GM18520 (cell line): ENCODE measurements around the gene PNCK.

Source experiments
- ATAC-seq: cut with Tn5 transposase; IDR thresholded peaks from one replicate; pipeline ENCODE4 v1.9.1; 2021; ENCODE audit not compliant: unreplicated experiment

PNCK gene

DNA sequence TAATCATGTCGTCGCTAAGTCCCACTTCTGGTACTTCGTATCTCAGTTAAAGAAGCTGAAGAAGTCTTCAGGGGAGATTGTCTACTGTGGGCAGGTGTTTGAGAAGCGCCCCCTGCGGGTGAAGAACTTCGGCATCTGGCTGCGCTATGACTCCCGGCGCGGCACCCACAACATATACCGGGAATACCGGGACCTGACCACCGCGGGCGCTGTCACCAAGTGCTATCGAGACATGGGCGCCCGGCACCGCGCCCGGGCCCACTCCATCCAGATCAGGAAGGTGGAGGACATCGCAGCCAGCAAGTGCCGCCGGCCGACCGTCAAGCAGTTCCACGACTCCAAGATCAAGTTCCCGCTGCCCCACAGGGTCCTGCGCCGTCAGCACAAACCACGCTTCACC is 11.3 kb downstream of the PNCK start:
- ATAC-seq = no peak

DNA sequence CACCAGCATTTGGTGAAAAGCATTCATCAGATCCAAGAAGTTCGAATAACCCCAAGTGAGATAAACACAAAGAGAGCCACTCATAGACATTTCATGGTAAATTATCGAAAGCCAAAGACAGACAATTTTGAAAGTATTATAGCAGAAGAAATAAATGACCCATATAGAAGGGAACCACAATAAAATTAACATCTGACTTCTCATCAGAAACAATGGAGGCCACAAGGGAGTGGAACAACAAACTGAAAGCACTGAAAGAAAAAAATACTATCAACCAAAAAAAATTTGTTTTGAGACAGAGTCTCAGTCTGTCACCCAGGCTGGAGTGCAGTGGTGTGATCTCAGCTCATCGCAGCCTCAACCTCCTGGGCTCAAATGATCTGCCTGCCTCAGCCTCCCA is 14.3 kb downstream of the PNCK start:
- no peak for ATAC-seq

GRCh38 chrX:153657161-153657560 is 16.5 kb downstream of the PNCK start:
- ATAC-seq = no peak

DNA sequence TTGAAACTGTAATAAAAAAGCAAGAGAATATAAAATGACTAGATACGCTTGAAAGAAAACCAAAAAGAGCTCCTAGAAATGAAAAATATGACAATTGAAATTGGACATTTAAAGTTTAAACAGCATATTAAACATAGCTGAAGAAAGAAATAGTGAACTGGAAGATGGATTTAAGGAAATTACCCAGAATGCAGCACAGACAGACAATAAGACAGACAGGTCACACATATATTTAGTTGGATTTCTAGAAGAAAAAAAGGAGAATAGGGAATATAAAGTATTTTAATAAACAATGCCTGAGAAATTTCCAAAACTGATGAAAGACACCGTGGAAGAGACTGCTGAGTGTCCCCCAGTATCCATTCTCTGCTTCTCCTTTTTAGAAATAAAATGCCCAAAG is 20.1 kb downstream of the PNCK start:
- no peak for ATAC-seq

DNA sequence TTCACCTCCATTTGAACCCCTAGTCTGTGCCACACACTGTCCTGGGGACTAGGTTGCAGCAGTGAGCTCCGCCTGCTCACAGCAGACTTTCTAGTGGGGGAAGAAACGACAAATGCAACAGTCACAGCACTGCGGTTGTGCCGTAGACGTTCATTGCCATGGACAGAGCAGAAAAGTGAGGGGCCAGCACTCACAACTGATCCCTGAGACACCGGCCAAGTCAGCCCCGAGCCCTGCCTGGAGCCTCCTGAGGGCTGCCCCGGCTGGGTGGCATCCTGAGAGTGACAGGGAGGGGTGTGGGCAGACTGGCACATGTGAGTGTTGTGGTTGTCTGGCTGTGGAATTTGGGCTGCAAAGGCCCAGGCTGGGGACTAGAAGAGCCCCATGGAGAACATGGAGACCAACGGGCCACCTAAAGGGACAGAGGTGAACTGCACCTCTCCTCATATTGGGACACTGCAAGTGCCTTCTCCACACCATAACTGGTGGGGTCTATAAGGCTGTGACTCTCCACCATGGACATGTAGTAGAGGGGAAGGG is 22.0 kb downstream of the PNCK start:
- no peak for ATAC-seq

DNA sequence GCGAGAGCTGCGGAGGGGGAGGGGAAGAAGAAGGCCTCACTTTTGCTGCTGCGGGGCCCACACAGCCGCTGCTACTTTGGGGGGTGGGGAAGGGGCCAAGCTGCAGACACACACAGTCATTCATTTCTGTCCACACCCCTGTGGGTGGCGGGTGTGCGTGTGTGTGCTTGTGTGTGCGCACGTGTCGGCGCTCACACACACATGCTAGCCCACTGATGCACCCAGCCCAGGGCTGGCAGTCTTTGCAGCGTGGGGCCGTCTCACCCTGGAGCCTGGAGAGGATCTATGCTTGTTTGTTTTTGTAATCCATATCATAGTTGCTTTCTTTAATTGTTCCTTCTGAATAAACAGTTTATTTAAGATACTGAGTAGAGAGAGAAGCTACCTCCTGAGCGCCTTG is 22.7 kb downstream of the PNCK start:
- ATAC-seq = no peak

DNA sequence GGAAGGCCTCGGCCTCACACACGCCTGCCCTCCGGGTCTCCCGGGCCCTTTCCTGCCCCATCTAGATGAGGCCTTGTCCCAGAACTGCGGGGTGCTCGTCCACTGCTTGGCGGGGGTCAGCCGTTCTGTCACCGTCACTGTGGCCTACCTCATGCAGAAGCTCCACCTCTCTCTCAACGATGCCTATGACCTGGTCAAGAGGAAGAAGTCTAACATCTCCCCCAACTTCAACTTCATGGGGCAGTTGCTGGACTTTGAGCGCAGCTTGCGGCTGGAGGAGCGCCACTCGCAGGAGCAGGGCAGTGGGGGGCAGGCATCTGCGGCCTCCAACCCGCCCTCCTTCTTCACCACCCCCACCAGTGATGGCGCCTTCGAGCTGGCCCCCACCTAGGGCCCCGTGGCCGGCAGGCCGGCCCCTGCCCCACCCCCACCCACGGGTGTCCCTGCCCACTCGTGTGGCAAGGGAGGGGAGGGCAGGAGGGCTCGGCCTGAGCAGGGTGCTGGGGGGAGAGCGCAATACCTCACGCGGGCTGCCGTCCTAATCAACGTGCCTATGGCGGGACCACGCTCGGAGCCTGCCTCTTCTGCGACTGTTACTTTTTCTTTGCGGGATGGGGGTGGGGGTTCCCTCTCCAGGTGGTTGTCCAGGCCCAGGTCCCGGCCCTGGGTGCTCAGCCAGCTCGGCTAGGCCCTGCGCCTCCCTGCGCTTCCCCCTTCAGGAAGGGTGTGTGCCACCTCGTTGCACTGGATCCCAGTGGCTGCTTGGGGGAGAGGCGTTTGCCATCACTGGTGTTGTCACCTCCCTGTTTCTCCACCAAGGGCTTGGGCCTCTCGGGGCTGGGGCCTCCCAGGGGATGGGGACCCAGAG is 23.5 kb downstream of the PNCK start:
- ATAC-seq = no peak

DNA sequence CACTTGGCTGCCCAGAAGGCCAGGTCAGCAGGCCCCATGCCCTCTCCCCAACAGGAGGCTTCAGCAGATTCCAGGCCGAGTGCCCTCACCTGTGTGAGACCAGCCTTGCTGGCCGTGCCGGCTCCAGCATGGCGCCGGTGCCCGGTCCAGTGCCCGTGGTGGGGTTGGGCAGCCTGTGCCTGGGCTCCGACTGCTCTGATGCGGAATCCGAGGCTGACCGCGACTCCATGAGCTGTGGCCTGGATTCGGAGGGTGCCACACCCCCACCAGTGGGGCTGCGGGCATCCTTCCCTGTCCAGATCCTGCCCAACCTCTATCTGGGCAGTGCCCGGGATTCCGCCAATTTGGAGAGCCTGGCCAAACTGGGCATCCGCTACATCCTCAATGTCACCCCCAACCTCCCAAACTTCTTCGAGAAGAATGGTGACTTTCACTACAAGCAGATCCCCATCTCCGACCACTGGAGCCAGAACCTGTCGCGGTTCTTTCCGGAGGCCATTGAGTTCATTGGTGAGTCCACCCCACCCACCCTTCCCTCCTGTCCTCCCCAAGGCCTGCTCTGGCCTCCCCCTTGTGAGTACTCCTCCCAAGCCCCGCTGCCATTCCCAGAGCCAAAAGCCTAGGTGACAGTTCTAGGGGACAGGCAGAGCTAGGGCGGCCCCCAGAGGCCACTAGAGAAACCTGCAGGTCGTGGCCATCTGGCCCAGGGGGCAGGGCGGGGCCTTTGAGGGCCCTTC is 24.3 kb downstream of the PNCK start:
- ATAC-seq = no peak

DNA sequence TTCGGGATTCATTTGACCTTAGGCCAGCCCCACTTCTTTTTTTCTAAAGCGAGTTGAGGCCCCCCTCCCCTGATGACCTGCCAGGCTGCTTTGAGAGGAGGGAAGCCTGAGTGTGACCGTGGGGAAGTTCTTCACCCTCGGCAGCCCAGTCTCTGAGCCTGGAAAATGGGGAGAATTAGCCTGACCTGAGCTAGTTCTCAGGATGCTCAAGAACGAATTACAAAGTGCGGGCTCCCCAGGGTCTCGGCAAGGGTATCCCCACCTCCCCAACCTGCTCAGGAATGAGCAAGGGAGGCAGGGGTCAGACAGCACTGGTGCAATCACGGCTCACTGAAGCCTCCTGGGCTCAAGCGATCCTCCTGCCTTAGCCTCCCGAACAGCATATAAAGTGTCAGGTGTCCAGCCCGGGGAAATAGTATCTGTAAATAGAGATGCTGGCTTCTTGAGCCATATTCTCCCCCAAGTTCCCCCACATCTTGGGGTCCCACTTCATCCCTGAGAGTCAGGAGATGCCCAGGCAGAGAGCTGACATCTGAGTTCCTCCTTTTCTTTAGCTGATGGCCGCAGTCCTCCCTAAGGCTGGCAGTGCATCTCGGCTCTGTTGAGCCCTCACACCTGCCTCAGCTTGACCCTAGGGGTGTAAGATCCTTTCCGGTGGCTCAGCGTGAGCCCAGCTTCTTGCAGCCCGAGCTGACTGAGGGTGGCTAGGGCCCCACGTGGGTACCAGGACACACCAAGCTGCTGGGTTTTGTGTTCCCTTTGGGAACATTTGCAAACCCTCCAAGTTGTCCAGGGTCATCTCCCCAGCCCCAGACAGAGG is 25.0 kb downstream of the PNCK start:
- no peak for ATAC-seq

DNA sequence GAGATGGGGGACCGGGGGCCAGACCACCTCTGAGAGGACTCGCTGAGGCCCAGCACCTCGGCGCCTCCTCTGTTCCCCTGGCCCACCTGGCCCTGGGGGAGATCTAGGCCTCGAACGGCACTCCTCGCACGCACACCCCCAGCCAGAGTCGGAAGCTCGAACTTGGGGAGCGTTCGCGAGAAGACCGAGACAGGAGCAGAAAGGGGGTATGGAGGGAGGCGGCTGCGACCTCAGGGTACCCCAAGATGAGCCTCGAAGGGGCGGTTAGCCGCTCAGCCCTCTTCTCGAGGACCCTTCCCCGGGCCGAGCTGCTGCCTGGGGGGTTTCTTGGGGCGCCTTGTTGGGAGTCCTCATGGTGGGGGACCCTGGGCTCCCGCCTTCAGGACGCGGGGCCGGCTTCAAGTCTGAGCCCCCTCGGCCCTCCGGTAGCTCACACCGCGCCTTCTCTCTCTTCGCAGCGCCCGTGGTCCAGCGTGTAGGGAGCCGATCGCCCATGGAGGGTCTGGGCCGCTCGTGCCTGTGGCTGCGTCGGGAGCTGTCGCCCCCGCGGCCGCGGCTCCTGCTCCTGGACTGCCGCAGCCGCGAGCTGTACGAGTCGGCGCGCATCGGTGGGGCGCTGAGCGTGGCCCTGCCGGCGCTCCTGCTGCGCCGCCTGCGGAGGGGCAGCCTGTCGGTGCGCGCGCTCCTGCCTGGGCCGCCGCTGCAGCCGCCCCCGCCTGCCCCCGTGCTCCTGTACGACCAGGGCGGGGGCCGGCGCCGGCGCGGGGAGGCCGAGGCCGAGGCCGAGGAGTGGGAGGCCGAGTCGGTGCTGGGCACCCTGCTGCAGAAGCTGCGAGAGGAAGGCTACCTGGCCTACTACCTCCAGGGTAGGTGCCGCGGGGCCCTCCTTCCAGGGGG is 25.9 kb downstream of the PNCK start:
- ATAC-seq = no peak

- ATAC-seq = no peak
Measured at GRCh38 chrX:153646620-153647373, 26.8 kb downstream of the PNCK start, which contains the start of gene DUSP9. DUSP9 (plus strand) TSS chrX:153647203; CDS start chrX:153647954, 751 bp downstream.

GRCh38 chrX:153645921-153646488 is 27.6 kb downstream of the PNCK start:
- no peak for ATAC-seq

DNA sequence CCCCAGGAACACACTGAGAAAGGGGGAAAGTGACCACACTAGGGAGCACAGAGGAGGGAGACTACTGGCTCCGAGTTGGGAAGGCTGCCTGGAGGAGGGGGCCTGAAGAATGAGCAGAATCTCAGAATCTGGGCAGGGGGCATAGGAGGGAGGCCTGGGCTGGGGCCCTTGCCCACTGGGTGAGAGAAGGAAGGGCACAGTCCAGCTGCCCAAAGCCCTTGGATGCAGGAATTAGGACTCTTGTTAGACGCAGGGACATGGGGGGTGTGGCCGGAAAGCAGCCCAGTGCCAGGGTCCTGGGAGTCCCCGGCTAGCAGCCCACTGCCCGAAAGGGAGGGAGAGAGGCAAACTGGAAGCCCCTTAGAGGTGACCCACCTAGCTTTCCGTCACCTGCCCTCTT is 28.5 kb downstream of the PNCK start:
- no peak for ATAC-seq

DNA sequence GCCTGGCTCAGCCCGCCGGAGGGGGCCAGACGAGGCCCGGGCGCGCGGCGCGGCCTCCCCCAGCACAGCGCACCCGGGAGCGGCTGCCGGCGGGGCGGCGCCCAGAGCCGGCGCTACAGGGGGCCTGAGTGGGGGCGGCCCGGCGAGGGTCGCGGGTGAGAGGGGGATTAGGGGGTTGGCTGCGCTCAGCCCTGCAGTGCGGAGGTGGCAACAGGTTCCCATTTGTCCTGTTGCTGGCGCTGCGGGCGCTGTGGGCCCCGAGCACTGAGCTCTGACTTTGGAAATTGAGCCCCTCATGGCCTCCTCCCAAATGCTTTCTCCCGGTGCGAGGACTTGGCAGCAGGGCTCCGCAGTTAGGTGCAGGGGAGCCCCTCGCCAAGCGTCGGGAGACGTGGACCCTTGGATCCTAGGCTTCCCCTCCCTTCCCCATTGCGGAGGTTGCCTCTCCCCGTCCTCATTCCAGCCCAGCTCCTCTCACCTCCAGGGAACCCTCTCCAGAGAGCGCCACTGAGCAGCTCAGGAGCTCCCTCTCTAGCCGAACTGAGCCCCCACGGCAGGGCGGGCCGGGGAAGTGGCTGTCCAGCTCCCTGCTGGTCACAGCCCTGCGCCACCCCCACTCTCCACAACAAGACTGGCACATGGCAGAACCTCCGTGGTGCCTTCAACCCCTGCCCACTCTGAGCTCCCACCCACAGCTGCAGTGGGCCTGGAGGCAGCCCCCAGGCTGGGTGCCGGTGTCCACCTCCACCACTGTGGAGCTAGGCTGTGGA is 29.1 kb downstream of the PNCK start:
- ATAC-seq = no peak

GRCh38 chrX:153643431-153644351 is 29.9 kb downstream of the PNCK start:
- ATAC-seq = no peak

- no peak for ATAC-seq
Measured at GRCh38 chrX:153642655-153643430, 30.8 kb downstream of the PNCK start.
